ENCODE measurements around the gene KRTAP5-3. TPM values are rescaled to one million over a fixed set of nuclear protein-coding genes. Genes with fewer than 3 reads are reported as not detected.

Gene KRTAP5-3
- total and polyA plus RNA-seq, 2 donors (not counting 3 experiments of a cell fraction or from before 2014, with no cell fraction given), result not detected

- Histone ChIP-seq H3K9me3 (replicated peaks; ENCODE audit: control insufficient read depth, insufficient read depth, low read length) (no peaks in the 10 kb centered on the region), H3K4me2 (ENCODE audit: insufficient read depth, low read length) (no peak overlapping the region)
- CTCF ChIA-PET, result interaction anchor here (1.0 to 6.0 kb wide), 6 partner anchors 13 to 508 kb away, joined by 3 to 337 read pairs (median 39); partner anchors contain the start of gene SYT8
These were observed 42.0 kb upstream of the KRTAP5-3 start for GRCh38 chr11:1650034-1650917.

GRCh38 chr11:1648653-1649420 is 40.6 kb upstream of the KRTAP5-3 start:
- Histone ChIP-seq H3K4me1 (ENCODE audit: control insufficient read depth, extremely low read depth, insufficient read depth, low read length) (no peaks in the 10 kb centered on the region), H3K27ac (ENCODE audit: insufficient read depth, low read depth, low read length) (no peak overlapping the region), H2AFZ (ENCODE audit: low read depth, low read length) (no peak overlapping the region), H3K4me2 (ENCODE audit: insufficient read depth, low read length) (no peak overlapping the region), H3K79me2 (ENCODE audit: control insufficient read depth, insufficient read depth, low read length) (no peaks in the 10 kb centered on the region), H3K36me3 (ENCODE audit: control insufficient read depth in 2 of 2, extremely low read depth in 1 of 2, insufficient read depth in 2 of 2, low read length in 2 of 2) (no peaks in the 10 kb centered on the region), H4K20me1 (replicated peaks; ENCODE audit: control insufficient read depth, extremely low read depth, insufficient read depth, low read length) (no peaks in the 10 kb centered on the region), H3K27me3 (ENCODE audit: control insufficient read depth in 2 of 2, insufficient read depth in 2 of 2, low read length in 2 of 2) (peaks cover 0 to 2% of the 10 kb centered on the region in 2 experiments), H3K9ac (replicated peaks; ENCODE audit: extremely low read depth, insufficient read depth, low read length) (no peak overlapping the region), H3K4me3 (replicated peaks in 1 of 3; ENCODE audit: insufficient read depth in 1 of 3, low read depth in 1 of 3, low read length in 3 of 3) (no peak overlapping the region), H3K9me3 (replicated peaks; ENCODE audit: control insufficient read depth, insufficient read depth, low read length) (no peaks in the 10 kb centered on the region), H3K9me1 (replicated peaks; ENCODE audit: control insufficient read depth, extremely low read depth, insufficient read depth, low read length) (no peaks in the 10 kb centered on the region)
- DNase-seq (ENCODE audit: low read depth, low spot score) (no peak), FAIRE-seq (no peak)
- intact Hi-C loops (cut with micrococcal nuclease), result no loop called here
- BruUV-seq (replicated peaks), result no TSS peak
- dilution Hi-C loops (cut with MboI; ENCODE audit: extremely low pct_ligation_motif_present, low sequenced_read_pairs), result no loop called here
- CTCF ChIA-PET, result no interaction called here
- POLR2A ChIA-PET, result no interaction called here
- TF ChIP-seq MAX (IDR thresholded peaks at IDR 0.05; ENCODE audit: insufficient read depth, insufficient read length) (no peak), POLR2AphosphoS5 (IDR thresholded peaks at IDR 0.05; ENCODE audit: insufficient read depth, low read depth, low read length) (no peak)

More at GRCh38 chr11:1650034-1650917, 42.0 kb upstream of the KRTAP5-3 start:
- Histone ChIP-seq H3K9ac (replicated peaks; ENCODE audit: extremely low read depth, insufficient read depth, low read length) (no peak overlapping the region), H4K20me1 (replicated peaks; ENCODE audit: control insufficient read depth, extremely low read depth, insufficient read depth, low read length) (no peaks in the 10 kb centered on the region), H3K4me1 (ENCODE audit: control insufficient read depth, extremely low read depth, insufficient read depth, low read length) (peaks cover 2% of the 10 kb centered on the region), H3K9me1 (replicated peaks; ENCODE audit: control insufficient read depth, extremely low read depth, insufficient read depth, low read length) (no peaks in the 10 kb centered on the region), H2AFZ (ENCODE audit: low read depth, low read length) (no peak overlapping the region), H3K4me3 (replicated peaks in 1 of 3; ENCODE audit: insufficient read depth in 1 of 3, low read depth in 1 of 3, low read length in 3 of 3) (no peak overlapping the region), H3K36me3 (ENCODE audit: control insufficient read depth in 2 of 2, extremely low read depth in 1 of 2, insufficient read depth in 2 of 2, low read length in 2 of 2) (no peaks in the 10 kb centered on the region), H3K27me3 (ENCODE audit: control insufficient read depth in 2 of 2, insufficient read depth in 2 of 2, low read length in 2 of 2) (peaks cover 0 to 4% of the 10 kb centered on the region in 2 experiments), H3K27ac (ENCODE audit: insufficient read depth, low read depth, low read length) (no peak overlapping the region), H3K79me2 (ENCODE audit: control insufficient read depth, insufficient read depth, low read length) (no peaks in the 10 kb centered on the region)
- no TSS peak for BruUV-seq (replicated peaks)
- TF ChIP-seq MYC (IDR thresholded peaks at IDR 0.05; ENCODE audit: low read depth, low read length), result no peak
- dilution Hi-C loops (cut with MboI; ENCODE audit: extremely low pct_ligation_motif_present, low sequenced_read_pairs) (no loop called here), intact Hi-C loops (cut with micrococcal nuclease) (no loop called here)
- POLR2A ChIA-PET, result no interaction called here
- DNase-seq (ENCODE audit: low read depth, low spot score), result no peak
- no peak for FAIRE-seq
